Gastroesophageal sphincter (tissue), 3 donors: ENCODE data around the gene SLC12A8.

Source experiments
- POLR2AphosphoS5 ChIP-seq: sonication (generic); formaldehyde crosslinking; IDR thresholded peaks from one replicate; pipeline ENCODE4 v1.6.1; 2017; ENCODE audit warnings: antibody characterized with exemption
- TF ChIP-seq, protein P1 (sequence below), 4 experiments: fragments of 200-600 bp in 2 of 4; fragments of 450-650 bp in 2 of 4; sonication (generic) in 1 of 4; IDR thresholded peaks; one replicate each; pipeline ENCODE4 v1.5.1; 2017 to 2019; ENCODE audit warnings: antibody characterized with exemption in 4 of 4, mild to moderate bottlenecking in 2 of 4, moderate library complexity in 2 of 4

DNA sequence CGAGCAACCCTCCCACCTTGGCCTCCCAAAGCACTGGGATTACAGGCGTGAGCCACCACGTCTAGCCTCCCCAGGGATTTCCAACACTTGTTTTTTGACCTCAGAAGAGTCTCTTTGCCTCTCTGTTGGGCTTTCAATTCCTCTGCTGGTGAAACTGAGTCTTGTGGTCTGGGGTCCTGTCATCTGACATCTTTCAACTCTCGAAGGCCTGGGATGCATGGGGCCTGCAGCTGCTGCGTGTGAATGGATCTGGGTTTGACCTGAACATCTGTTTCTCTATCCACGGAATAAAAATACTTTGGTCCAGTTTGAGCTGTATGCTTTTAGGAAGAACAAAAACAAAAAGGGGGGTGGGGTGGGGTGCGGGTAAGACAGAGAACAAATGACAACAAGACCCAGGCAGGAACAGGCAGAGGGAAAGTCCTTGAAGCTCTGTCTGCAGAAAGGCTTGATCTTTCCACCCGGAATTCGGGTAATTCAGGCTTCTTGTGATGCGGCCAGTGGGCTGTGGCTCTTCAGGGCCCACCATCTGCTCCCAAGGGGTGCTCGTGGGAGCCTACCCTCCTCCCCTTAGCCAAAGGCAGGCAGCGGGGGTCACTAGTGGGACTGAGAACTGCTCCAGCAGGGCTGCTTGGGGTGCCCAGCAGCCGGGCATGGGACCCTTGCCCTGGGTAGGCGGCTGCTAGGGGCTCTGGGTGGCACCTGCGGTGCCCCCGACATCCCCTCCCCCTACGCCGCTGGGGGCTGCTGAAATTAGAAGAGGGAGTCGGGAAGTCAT, 71.5 kb downstream of the SLC12A8 start:
- TF ChIP-seq, protein P1, sequence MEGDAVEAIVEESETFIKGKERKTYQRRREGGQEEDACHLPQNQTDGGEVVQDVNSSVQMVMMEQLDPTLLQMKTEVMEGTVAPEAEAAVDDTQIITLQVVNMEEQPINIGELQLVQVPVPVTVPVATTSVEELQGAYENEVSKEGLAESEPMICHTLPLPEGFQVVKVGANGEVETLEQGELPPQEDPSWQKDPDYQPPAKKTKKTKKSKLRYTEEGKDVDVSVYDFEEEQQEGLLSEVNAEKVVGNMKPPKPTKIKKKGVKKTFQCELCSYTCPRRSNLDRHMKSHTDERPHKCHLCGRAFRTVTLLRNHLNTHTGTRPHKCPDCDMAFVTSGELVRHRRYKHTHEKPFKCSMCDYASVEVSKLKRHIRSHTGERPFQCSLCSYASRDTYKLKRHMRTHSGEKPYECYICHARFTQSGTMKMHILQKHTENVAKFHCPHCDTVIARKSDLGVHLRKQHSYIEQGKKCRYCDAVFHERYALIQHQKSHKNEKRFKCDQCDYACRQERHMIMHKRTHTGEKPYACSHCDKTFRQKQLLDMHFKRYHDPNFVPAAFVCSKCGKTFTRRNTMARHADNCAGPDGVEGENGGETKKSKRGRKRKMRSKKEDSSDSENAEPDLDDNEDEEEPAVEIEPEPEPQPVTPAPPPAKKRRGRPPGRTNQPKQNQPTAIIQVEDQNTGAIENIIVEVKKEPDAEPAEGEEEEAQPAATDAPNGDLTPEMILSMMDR (IDR thresholded peaks at IDR 0.05): no peak
- TF ChIP-seq POLR2AphosphoS5: no peak
